ENCODE data around the gene MAT1A.
"Not testable (repeated sequence)": the region's sequence is repeated elsewhere in the genome, so short reads cannot be mapped to it uniquely, and the experiment has no call there.

Gene MAT1A

DNA sequence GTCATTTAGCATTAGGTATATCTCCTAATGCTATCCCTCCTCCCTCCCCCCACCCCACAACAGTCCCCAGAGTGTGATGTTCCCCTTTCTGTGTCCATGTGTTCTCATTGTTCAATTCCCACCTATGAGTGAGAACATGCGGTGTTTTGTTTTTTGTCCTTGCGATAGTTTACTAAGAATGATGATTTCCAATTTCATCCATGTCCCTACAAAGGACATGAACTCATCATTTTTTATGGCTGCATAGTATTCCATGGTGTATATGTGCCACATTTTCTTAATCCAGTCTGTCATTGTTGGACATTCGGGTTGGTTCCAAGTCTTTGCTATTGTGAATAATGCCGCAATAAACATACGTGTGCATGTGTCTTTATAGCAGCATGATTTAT lies 66.4 kb downstream of the MAT1A start:
- not testable (repeated sequence) for DNase-seq (ENCODE audit: low spot score)
